Fibroblast of skin of left quadriceps (primary cell): ENCODE data around the gene CRADD.

Source experiments
- DNase-seq, 2 experiments: peaks; one replicate each; pipeline ENCODE4 v3.0.0-alpha.2; 2013; ENCODE audit warnings: low read depth in 2 of 2

CRADD gene

DNA sequence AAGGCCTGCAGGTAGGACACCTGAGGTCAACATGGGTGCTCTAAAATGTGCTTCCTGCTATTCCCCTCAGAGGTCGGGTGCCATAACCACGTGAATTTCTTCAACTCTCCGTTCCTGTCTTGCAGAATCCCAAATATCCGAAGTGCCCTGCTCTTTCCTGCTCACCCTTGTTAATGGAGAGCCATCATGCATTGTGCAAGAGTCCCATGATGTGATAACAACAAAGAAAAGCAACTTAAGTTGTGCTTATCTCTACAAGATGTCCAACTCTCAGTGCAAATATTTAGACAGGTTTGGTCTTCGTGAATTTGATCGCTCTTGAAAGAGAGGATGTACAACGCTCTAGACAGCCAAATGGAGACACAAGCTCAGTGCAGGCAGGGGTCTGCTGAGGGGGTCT is 260.6 kb downstream of the CRADD start:
- DNase-seq, result no peak

GRCh38 chr12:93938317-93938716 is 261.1 kb downstream of the CRADD start:
- no peak for DNase-seq

- no peak for DNase-seq
Measured at GRCh38 chr12:93938931-93939330, 261.8 kb downstream of the CRADD start.

DNA sequence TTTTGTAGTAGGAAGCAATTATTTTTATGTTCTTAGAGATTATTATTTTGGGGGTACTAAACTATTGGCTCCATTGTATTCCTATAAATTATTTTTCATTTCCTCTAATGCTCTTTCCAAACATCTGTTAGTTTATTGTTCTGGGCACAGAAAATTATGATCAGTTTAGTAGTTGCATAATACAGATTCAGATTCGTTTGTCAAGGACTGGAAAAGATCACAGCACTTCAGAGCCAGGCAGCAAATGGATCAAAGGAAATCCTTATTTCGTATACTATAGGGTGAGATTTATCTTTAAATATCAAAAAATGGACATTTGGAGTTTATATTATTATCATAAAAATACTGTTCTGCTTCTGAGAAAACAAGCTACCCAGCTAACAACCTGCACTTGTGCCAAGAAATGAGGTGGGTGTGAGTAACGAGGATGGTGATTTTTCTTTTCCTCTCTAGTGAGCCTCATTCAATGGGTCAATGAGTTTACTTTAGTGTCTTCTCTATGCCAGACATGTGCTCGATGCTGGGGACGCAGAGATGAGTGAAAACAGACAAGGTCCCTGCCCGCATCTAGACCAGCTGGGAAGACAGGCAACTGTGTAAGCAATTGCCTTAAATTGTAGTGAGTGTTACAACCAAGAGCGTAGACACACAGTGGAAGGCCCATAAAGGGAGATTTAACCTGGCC is 262.6 kb downstream of the CRADD start:
- DNase-seq, result no peak

- DNase-seq, result no peak
Measured at GRCh38 chr12:93943780-93944179, 266.6 kb downstream of the CRADD start.

DNA sequence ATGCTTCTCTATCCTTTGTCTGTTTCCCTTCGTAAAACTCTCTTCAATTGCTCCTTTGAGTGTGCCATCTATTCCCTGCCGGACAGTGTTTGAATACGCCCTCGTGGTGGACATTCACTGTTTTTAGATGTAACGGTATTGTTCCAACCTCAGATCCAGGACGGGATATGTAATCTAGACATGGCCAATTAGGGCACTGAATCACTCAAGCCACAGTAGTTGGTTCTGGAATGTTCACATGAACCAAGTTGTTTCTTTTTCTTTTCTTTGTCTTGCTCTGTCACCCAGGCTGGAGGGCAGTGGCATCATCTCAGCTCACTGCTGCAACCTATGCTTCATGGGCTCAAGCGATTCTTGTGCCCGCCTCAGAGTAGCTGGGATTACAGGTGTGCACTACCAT is 267.0 kb downstream of the CRADD start:
- DNase-seq, result no peak
